HG03469 (cell line): ENCODE data around the gene CPPED1.

Experiments
- ATAC-seq: cut with Tn5 transposase; IDR thresholded peaks from one replicate; pipeline ENCODE4 v1.9.1; 2021; ENCODE audit warnings: mild to moderate bottlenecking, moderate library complexity, moderate number of reproducible peaks; ENCODE audit not compliant: unreplicated experiment

Gene CPPED1

GRCh38 chr16:12613131-12613991 lies 190.3 kb downstream of the CPPED1 start:
- ATAC-seq: no peak

- ATAC-seq: no peak
Observed at GRCh38 chr16:12612598-12613101, 191.0 kb downstream of the CPPED1 start.

- ATAC-seq: no peak
Observed at GRCh38 chr16:12611916-12612597, 191.6 kb downstream of the CPPED1 start.

DNA sequence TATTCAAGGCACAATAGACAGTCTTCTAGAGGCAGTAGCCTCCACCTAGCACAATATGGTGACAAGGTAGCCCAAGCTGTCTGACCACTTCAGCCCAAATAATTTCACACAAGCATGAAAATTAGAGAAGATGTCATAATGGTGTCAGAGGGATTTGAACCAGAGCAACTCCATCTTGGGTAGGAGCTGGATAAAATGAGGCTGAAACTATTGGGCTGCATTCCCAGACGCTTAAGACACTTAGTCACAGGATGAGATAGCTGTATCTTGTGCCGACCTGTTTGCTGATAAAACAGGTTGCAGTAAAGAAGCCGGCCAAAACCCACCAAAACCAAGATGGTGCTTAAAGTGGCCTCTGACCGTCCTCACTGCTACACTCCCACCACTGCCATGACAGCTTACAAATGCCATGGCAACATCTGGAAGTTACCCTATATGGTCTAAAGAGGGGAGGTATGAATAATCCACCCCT lies 192.6 kb downstream of the CPPED1 start:
- no peak for ATAC-seq

DNA sequence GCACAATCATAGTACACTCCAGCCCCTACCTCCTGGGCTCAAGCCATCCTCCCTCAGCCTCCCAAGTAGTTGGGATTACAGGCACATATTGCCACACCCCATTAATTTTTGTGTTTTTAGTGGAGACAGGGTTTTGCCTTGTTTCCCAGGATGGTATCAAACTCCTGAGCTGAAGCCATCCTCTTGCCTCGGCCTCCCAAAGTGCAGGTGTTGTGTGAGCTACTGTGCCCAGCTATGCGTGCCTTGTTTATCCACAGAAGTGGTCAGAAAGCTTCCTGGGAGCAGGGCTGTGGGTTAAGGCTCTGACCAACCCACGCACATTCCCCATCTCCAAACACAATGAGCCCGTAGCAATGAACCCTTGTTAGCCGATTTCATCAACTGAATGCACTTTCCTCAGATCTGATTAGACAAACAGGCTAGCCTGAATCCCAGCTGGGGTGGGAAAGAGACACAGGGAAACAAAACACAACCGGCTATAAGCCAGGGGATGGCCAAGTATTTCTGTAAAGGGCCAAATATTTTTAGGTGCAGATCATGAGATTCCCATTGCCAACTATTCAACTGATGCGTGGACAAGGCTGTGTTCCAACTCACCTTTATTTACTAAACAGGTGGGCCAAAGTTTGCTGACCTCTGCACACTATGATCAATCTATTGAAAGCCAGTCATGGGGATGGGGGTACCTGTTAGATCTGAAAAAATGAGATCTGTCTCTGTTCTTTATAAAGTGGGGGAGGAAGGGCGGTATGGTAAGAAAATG lies 193.6 kb downstream of the CPPED1 start:
- no peak for ATAC-seq
